Measurements from ENCODE around the gene HAGHL. TPM values are rescaled to one million over a fixed set of nuclear protein-coding genes. Genes with fewer than 3 reads are reported as not detected.

HAGHL gene
- total RNA-seq, 2 experiments from 2014 or later, result 22.9 to 24.4 TPM

DNA sequence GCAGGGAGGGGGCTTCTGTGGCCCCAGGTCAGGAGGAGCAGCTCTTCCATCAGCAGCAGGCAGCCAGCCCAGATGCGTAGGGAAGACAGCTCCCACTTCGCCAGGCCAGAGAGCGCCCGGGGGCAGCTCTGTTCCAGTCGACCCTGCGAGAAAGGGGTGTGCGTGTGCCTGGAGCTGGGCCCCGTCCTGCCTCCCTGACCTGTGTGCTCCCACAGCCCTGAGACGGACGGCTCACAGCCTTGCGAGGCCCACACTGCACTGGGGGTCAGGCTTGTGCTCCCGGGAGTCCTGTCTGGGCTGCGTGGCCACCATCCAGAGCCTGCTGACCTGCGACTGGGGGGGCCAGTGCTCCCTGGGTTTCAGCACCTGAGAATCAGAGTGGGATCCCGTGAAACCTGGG lies 33.2 kb downstream of the HAGHL start:
- H3K4me3 Mint-ChIP-seq, result no peak overlapping the region
- peaks cover 9% of the 10 kb centered on the region for H3K27me3 Mint-ChIP-seq
- H3K36me3 Mint-ChIP-seq, result peaks cover 2% of the 10 kb centered on the region
- no peaks in the 10 kb centered on the region for H3K9me3 Mint-ChIP-seq
- H3K4me1 Mint-ChIP-seq, result no peaks in the 10 kb centered on the region
- H3K27ac Mint-ChIP-seq, result no peak overlapping the region
- no peak for DNase-seq

DNA sequence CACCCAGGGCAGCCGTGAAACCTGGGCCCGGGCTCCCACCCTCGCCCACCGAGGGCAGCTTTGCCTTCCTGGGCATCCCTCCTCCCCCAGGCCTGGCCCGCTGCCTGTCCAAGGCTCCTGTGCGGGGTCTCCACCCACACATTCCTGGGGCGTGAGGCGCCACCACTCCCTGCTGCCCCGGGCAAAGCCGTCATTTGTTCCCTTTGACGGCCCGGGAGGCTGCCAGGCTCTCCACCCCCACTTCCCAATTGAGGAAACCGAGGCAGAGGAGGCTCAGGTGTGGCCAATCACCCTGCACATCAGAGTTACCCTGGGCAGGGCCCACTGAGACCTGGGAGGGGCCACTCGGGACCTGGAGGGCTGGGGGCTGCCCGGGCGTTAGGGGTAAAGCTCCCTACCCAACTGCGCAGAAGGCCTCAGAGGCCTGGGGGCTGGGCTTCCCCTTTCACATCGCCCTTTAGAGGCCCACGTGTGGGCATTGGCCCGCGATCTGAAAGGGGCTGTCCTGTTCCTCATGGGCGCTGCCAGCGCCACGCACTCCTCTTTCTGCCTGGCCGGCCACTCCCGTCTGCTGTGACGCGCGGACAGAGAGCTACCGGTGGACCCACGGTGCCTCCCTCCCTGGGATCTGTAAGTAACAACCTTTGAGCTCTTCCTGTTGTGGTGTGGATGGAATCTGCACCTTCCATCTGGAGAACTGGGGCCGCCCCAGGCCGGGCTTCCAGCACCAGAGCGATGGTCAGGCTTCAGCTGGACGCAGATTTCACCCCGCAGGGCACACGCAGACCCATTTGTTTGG lies 33.8 kb downstream of the HAGHL start, which contains the start of gene MSLN:
Gene MSLN (plus strand): TSS at position 190 of the 799 bp plus-strand sequence. CDS start 1,947 bp downstream, outside the sequence.
- no peaks in the 10 kb centered on the region for H3K4me1 Mint-ChIP-seq
- DNase-seq, result no peak
- H3K27me3 Mint-ChIP-seq, result peaks cover 6% of the 10 kb centered on the region
- no peak within 1 kb of the TSS for H3K27ac Mint-ChIP-seq
- peaks cover 2% of the 10 kb centered on the region for H3K36me3 Mint-ChIP-seq
- no peaks in the 10 kb centered on the region for H3K9me3 Mint-ChIP-seq
- H3K4me3 Mint-ChIP-seq, result no peak within 1 kb of the TSS

DNA sequence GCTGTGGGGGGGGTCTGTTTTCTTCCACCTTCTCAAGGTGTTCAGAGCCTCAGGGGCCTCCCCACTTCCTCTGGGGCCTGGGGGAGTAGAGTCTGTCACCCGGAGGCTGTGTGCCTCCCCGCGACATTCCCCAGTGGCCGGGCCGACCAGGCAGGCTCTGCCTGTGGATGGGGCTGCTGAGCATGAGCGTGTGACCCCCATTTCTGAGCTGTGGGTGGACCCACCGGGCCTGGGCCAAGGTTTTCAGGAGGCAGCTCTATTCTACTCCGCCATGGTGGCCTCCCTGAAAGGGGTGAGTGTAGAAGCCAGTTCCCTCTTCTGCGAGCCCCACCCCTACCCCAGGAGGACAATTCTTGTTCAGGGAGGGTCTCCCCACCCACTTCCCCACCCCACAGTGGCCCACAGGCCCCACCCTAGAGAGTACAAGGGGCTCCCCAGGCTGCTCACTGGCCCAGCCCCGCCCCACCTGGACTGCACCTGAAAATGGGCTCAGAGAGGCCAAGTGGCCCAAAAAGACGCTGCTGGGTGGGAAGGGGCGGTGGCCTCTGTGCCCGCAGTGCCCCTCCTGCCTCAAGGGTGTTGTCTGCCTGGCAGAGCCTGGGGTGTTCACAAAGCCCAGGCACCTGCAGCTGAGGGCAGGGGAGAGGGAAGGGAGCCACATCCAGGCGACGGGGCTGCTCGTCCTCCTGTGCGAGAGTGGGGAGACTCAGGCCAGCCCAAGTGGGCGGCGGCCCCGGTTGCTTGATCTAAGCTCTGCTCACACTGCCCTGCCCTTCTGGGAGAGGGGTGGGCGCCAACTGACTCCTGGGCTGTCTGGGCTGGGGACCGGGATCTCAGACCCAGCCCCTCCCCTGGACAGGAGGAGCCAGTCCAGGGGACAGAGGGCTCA lies 35.0 kb downstream of the HAGHL start:
- Mint-ChIP-seq H3K36me3 (no peaks in the 10 kb centered on the region), H3K4me1 (no peaks in the 10 kb centered on the region), H3K4me3 (no peak overlapping the region), H3K9me3 (no peaks in the 10 kb centered on the region), H3K27ac (no peak overlapping the region), H3K27me3 (peaks cover 4% of the 10 kb centered on the region)
- DNase-seq, result no peak

DNA sequence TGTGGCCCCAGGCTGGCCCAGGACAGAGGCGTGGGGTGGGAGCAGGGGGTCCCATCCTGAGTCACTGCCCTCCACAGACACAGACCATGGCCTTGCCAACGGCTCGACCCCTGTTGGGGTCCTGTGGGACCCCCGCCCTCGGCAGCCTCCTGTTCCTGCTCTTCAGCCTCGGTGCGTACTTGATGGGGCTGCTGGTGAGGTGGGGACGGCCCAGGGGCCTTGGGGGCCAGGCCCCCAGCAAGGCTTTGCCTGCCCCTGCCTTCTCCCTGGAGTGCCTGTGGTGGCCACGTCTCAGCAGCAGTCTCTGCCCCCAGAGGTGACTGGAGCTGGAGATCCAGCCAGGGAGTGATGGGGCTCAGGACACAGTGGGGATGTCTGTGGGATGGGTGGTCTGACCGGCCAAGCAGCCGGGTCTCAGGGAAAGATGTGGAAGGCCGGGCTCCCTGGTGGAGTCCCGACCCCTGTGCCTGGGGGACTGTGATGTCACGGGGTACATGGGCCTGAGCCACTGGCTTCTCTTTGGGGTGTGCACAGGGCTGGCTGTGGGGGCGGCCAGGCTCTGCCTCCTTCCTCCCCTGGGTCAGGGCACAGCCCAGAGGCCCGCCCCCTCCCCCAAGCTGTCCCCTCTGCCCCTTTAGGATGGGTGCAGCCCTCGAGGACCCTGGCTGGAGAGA lies 35.8 kb downstream of the HAGHL start:
- no peaks in the 10 kb centered on the region for H3K36me3 Mint-ChIP-seq
- H3K4me1 Mint-ChIP-seq, result no peaks in the 10 kb centered on the region
- no peak overlapping the region for H3K4me3 Mint-ChIP-seq
- peaks cover under 1% of the 10 kb centered on the region for H3K27me3 Mint-ChIP-seq
- no peak for DNase-seq
- H3K9me3 Mint-ChIP-seq, result no peaks in the 10 kb centered on the region
- no peak overlapping the region for H3K27ac Mint-ChIP-seq

DNA sequence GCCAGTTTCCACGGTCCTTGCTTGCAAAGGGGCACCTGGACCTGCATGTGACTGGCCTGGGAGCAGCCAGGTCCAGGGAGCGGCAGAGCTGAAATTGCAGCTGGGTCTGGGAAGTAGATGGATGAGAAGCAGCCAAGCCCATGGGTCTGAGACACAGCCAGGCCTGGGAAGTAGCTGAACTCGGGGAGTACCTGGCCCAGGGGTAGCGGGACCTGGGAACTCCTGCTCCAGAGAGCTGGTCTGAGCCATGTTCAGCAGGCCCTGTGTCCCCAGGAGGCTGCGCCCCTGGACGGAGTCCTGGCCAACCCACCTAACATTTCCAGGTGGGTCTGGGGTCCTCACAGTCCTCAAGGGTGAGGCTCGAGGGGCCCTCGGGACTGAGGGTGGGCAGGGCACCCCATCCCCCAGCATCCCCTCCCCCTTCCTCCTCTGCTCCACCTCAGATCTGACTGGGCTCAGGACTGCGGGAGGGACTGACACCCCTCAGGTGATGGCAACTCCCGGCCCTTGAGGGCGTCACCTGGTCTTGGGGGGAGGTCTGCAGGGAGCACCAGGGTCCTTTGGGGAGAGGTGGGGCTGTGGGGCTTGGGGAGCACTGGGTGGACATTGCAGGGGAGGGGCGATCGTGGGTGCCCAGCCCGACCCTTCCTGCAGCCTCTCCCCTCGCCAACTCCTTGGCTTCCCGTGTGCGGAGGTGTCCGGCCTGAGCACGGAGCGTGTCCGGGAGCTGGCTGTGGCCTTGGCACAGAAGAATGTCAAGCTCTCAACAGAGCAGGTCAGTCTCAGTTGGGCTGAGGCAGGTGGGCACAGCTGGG lies 36.7 kb downstream of the HAGHL start:
- no peak for DNase-seq

DNA sequence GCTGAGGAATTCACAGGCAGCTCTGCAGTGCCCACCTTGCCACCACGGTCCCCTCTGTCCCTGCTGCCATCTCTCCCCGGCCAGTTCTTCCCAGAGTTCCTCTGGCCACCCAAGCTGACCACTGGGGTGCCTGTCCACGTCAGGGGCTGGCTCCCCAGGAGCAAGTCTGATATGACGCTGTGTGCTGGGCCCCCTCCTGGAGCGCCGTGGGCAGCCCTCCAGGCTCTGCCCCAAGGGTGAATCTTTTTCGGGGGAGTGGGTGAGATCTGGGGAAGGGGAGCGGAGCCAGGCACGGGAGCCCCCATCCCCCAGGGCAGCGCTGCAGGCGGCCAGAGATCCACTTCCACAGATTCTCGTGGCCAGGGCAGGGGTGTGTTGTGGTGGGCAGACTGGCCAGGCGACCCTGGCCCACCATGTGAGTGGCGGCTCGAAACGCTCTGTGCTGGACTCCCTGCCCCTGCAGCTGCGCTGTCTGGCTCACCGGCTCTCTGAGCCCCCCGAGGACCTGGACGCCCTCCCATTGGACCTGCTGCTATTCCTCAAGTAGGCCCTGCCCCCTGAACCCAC lies 37.4 kb downstream of the HAGHL start:
- no peaks in the 10 kb centered on the region for H3K27me3 Mint-ChIP-seq
- no peaks in the 10 kb centered on the region for H3K9me3 Mint-ChIP-seq
- H3K4me1 Mint-ChIP-seq, result no peaks in the 10 kb centered on the region
- no peak overlapping the region for H3K27ac Mint-ChIP-seq
- no peak overlapping the region for H3K4me3 Mint-ChIP-seq
- no peaks in the 10 kb centered on the region for H3K36me3 Mint-ChIP-seq
- no peak for DNase-seq

More for the DNA sequence above, 36.7 kb downstream of the HAGHL start:
- no peaks in the 10 kb centered on the region for H3K9me3 Mint-ChIP-seq
- H3K27me3 Mint-ChIP-seq, result no peaks in the 10 kb centered on the region
- H3K4me1 Mint-ChIP-seq, result no peaks in the 10 kb centered on the region
- no peak overlapping the region for H3K4me3 Mint-ChIP-seq
- no peaks in the 10 kb centered on the region for H3K36me3 Mint-ChIP-seq
- H3K27ac Mint-ChIP-seq, result no peak overlapping the region

DNA sequence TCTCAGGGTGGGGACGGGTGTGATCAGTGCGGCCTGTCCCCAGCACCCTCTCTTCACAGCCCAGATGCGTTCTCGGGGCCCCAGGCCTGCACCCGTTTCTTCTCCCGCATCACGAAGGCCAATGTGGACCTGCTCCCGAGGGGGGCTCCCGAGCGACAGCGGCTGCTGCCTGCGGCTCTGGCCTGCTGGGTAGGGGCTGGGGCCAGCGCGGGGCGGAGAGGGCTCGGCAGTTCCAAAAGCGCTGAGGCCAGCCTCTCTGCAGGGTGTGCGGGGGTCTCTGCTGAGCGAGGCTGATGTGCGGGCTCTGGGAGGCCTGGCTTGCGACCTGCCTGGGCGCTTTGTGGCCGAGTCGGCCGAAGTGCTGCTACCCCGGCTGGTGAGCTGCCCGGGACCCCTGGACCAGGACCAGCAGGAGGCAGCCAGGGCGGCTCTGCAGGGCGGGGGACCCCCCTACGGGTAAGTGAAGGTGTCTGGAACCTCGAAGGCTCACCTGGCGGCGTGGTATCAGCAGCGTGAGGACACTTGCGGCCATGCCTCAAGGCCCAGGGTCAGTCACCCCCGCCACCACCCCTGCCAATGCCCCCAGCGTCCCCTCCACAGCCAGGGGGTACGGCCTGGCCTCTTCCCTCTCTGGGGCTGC lies 38.1 kb downstream of the HAGHL start:
- no peak overlapping the region for H3K27ac Mint-ChIP-seq
- H3K27me3 Mint-ChIP-seq, result no peaks in the 10 kb centered on the region
- no peaks in the 10 kb centered on the region for H3K36me3 Mint-ChIP-seq
- no peaks in the 10 kb centered on the region for H3K4me1 Mint-ChIP-seq
- no peak for DNase-seq
- H3K9me3 Mint-ChIP-seq, result no peaks in the 10 kb centered on the region
- no peak overlapping the region for H3K4me3 Mint-ChIP-seq

DNA sequence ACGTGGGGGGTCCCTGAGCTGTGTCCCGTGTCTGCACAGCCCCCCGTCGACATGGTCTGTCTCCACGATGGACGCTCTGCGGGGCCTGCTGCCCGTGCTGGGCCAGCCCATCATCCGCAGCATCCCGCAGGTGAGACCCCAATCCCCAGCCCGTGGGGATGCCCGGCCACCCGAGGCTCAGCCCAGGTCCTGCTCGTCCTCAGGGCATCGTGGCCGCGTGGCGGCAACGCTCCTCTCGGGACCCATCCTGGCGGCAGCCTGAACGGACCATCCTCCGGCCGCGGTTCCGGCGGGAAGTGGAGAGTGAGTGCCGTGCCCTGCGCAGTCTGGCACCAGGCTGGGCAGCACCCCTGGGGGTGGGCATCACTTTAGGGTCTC lies 38.6 kb downstream of the HAGHL start:
- no peaks in the 10 kb centered on the region for H3K36me3 Mint-ChIP-seq
- no peak overlapping the region for H3K4me3 Mint-ChIP-seq
- no peak overlapping the region for H3K27ac Mint-ChIP-seq
- DNase-seq, result no peak
- no peaks in the 10 kb centered on the region for H3K4me1 Mint-ChIP-seq
- H3K27me3 Mint-ChIP-seq, result no peaks in the 10 kb centered on the region
- no peaks in the 10 kb centered on the region for H3K9me3 Mint-ChIP-seq

DNA sequence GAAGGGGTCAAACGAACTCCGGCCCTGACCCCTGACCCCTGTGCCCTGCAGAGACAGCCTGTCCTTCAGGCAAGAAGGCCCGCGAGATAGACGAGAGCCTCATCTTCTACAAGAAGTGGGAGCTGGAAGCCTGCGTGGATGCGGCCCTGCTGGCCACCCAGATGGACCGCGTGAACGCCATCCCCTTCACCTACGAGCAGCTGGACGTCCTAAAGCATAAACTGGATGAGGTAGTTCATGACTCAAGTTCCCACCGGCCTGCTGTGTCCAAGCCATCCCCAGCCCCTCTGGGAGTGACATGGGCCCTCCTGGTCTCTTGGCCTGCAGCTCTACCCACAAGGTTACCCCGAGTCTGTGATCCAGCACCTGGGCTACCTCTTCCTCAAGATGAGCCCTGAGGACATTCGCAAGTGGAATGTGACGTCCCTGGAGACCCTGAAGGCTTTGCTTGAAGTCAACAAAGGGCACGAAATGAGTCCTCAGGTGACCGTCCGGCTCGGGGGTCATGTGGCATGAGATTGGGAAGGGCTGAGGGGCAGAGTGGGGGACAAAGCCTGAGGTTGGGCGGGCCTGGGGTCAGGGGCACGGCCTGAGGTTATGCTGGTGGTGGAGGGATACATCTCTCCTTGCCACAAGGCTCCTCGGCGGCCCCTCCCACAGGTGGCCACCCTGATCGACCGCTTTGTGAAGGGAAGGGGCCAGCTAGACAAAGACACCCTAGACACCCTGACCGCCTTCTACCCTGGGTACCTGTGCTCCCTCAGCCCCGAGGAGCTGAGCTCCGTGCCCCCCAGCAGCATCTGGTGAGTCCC lies 39.3 kb downstream of the HAGHL start:
- Mint-ChIP-seq H3K27ac (no peak overlapping the region), H3K36me3 (no peaks in the 10 kb centered on the region), H3K4me3 (no peak overlapping the region), H3K9me3 (no peaks in the 10 kb centered on the region), H3K27me3 (no peaks in the 10 kb centered on the region), H3K4me1 (no peaks in the 10 kb centered on the region)
- no peak for DNase-seq

DNA sequence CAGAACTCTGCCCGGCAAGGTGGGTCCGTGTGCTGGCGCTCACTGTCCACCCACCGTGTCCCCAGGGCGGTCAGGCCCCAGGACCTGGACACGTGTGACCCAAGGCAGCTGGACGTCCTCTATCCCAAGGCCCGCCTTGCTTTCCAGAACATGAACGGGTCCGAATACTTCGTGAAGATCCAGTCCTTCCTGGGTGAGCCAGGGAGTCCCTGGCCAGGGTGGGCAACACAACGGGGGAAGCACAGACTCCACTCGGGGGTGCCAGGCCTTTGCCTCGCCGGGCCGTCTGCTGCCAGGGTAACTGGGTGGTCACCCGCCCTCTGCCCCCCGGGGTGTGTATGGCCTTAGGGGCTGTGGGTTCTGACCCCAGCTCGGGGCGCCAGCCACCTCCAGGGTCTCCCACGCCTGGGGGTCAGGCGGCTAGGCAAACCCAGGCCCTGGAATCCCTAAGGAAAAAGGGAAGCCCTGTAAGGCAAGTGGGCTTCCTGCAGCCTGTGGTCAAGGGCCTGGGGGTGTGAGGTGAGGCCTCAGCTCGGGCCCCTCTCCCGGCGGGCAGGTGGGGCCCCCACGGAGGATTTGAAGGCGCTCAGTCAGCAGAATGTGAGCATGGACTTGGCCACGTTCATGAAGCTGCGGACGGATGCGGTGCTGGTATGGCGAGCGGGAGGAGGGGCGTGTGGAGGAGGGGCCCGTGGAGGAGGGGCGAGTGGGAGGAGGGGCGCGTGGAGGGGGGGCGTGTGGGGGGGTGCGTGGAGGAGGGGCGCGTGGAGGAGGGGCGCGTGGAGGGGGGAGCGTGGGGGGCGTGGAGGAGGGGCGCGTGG lies 40.1 kb downstream of the HAGHL start:
- H3K36me3 Mint-ChIP-seq, result no peaks in the 10 kb centered on the region
- no peaks in the 10 kb centered on the region for H3K9me3 Mint-ChIP-seq
- no peaks in the 10 kb centered on the region for H3K27me3 Mint-ChIP-seq
- no peak overlapping the region for H3K4me3 Mint-ChIP-seq
- no peak overlapping the region for H3K27ac Mint-ChIP-seq
- no peak for DNase-seq
- H3K4me1 Mint-ChIP-seq, result no peaks in the 10 kb centered on the region

DNA sequence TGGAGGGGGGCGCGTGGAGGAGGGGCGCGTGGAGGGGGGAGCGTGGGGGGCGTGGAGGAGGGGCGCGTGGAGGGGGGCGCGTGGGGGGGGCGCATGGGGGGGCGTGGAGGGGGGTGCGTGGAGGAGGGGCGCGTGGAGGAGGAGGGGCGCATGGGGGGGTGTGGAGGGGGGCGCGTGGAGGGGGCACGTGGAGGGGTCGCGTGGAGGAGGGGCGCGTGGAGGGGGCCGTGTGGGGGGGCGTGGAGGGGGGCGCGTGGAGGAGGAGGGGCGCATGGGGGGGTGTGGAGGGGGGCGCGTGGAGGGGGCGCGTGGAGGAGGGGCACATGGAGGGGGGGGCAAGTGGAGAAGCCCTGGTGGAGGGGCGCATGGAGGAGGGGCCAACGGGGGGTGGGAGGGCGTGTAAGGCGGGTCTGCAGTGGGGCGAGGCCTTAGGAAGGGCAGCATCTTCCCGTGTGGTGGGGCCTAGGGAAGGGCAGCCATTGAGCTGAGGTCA lies 40.9 kb downstream of the HAGHL start:
- no peak for DNase-seq
- H3K27ac Mint-ChIP-seq, result no peak overlapping the region
- no peak overlapping the region for H3K4me3 Mint-ChIP-seq
- H3K36me3 Mint-ChIP-seq, result no peaks in the 10 kb centered on the region
- no peaks in the 10 kb centered on the region for H3K27me3 Mint-ChIP-seq
- no peaks in the 10 kb centered on the region for H3K4me1 Mint-ChIP-seq
- H3K9me3 Mint-ChIP-seq, result no peaks in the 10 kb centered on the region

DNA sequence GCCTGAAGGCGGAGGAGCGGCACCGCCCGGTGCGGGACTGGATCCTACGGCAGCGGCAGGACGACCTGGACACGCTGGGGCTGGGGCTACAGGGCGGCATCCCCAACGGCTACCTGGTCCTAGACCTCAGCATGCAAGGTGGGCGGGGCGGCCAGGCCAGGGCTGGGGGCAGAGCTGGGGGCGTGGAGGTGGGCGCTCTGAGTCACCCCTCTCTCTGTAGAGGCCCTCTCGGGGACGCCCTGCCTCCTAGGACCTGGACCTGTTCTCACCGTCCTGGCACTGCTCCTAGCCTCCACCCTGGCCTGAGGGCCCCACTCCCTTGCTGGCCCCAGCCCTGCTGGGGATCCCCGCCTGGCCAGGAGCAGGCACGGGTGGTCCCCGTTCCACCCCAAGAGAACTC lies 41.5 kb downstream of the HAGHL start:
- H3K4me1 Mint-ChIP-seq, result no peaks in the 10 kb centered on the region
- no peaks in the 10 kb centered on the region for H3K27me3 Mint-ChIP-seq
- H3K27ac Mint-ChIP-seq, result no peak overlapping the region
- DNase-seq, result no peak
- H3K36me3 Mint-ChIP-seq, result no peaks in the 10 kb centered on the region
- no peak overlapping the region for H3K4me3 Mint-ChIP-seq
- no peaks in the 10 kb centered on the region for H3K9me3 Mint-ChIP-seq

Measured in activated naive CD8-positive, alpha-beta T cell treated with anti-CD3 and anti-CD28 coated beads for 36 hours (primary cell).